ENCODE results near the gene DDX39A.

The DDX39A gene

DNA sequence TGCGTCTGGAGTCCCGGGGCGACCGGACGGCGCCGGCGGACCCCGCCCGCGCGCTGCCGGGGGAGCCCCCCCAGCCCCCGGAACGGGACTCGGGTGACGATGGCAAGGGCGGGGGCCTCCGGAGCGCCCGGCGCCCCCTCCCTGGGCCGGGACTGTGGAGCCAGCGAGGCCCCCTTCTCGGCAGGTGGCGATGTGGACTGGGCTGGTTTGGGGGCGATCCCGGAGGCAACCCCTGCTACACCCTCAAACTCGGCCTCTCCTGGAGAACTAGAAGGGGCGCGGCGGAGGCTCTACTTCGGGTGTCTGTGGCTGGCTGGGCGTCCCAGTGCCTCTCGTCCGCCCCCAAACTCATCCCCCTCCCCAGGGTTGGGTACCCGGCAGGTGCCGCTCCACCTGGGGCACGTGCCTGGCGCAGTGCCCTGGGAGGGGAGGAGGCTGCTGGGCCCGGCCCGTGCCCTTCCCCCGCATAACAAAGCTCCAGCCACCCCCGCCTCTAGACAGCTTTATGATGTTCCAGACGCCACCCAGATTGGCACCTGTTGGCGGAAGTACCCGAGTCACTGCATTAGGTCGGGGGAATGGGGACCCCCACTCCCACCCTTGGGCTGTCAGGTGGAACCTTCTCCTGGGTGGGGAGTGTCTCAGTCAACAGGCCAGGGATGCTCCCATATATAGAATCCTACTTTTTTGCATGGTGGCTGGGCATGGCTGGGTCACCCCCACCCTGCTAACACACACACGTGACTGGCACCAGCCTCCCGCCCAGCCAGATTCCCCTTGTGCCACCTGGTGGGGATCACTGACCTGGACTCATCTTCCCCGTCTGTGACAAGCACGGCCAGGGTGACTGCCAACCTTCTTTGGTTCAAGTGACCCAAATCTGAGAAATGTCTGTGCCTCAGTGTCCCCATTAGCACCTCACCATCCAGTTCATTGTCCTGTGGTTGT, 14.7 kb upstream of the DDX39A start:
- peak; percentile 81 for DNase-seq

DNA sequence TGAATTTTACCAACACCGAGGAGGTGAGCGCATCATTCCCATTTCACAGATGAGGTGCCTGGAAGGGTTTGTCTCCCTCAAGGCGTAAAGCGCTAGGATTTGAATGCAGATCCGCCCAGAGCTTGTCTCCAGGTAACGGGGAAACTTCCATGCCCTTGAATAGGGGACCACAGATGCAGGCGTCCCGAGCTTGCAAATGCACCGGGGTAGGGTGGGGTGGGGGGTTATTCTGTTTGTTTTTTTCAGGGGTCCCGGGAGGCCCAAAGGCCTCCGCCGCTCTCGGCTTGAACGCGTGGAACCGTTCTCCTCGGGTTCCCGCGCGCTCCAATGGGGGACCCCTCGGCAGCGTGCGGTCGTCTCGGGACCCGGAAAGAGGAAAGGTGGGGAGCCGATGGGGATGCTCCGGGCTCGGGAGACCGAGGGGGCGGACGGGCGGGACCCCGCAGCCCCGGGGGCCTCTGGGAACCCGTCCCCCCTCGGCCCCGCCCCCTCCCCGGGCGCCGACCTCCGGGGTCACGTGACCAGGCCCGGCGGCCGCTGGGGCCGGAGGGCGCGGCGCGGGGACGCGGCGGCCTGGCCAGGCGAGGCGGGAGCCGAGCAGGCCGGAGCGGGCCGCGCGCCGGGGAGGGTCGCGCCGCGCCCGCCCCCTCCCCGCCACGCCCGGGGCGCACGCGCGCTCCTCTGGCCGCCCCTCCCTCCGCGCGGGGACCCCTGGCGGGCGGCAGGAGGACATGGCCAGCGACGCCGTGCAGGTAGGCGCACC, 13.8 kb upstream of the DDX39A start, which contains the start of gene PKN1:
PKN1 (plus strand) TSS at position 516 of the 763 bp plus-strand sequence; CDS start at position 732, 216 bp downstream.
- peak; percentile 79 for DNase-seq

DNA sequence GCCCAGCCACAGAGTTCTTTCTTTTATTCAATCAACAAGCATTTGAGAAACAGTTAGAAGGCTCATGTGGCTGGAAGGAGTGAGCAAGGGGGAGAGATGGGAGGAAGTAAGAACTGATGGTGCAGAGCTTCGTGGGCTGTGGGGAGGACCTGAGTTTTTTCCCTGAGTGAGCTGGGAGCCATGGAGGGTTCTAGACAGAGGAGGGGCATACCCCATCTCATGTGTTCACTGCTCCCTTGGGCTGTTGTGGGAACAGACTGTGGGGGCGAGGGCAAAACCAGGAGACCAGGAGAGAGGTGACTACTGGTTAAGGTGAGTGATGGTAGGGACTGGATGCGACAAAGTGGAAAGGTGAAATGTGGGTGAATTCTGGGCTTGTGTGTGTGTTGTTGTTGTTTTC, 11.6 kb upstream of the DDX39A start:
- DNase-seq: no peak

GRCh38 chr19:14428882-14429416, 9.8 kb upstream of the DDX39A start:
- no peak for DNase-seq

GRCh38 chr19:14427461-14427860, 8.3 kb upstream of the DDX39A start:
- no peak for DNase-seq

- no peak for DNase-seq
Observed at GRCh38 chr19:14425696-14426138, 6.6 kb upstream of the DDX39A start.

DNA sequence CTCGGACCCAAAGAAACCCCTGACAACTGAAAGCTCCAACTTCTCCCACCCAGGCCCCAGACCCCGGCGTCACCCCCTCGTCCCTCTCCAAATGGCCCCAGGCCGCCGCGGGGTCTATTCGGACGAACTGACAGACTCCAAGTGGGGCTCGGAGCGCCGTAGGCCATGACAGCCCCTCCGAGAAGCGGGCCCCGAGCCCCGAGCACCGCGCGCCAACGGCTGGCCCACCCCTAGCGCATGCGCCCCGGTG, 360 bp downstream of the DDX39A start:
- DNase-seq: no peak

- no peak for DNase-seq
Observed at GRCh38 chr19:14416817-14417231, 2.3 kb downstream of the DDX39A start.

DNA sequence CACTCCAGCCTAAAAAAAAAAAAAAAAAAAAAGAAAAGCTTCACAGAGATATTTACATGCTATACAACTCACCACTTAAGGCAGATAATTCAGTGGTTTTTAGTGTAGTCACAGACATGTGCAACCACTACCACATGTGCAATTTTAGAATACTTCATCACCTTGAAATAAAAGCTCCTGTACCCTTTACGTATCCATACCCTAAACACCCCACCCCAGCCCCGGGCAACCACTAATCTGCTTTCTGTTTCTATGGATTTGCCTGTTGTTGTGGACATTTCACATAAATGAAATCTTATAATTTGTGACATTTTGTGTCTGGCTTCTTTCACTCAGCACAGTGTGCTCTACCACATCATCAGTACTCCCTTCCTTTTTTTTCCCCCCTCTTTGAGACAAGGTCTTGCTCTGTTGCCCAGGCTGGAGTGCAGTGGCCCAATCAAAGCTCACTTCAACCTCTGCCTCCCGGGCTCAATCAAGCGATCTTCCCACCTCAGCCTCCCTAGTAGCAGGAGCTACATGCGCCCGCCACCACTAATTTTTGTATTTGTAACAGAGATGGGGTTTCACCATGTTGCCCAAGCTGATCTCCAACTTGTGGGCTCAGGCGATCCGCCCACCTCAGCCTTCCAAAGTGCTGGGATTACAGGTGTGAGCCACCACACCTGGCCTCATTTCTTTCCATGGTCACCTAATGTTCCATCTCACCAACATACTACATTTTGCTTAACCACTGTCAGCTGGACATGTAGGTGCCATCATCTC, 4.0 kb downstream of the DDX39A start:
- no peak for DNase-seq

DNA sequence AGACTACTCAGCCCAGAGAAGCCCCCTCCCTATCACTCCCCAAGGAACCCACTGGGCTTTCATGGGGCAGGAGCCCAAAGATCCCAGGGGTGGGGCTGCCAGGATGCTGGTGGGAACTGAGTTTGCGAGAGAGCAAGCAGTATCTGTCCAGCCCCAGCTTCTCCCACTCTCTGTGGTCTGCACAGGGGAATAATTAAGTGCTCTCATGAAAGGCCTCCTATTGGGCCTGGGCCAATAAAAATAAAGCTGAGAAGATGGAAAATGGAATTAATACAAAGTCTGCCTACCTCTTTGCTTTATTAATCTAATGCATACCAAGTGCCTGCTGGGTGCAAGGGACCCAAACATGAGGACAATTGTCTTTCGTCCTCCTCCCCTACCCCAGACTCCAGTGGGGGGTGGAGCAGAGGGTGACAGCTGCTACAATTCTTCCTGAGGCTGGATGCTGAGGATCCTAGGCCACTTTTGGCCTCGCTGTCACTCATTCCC, 5.4 kb downstream of the DDX39A start:
- no peak for DNase-seq

- DNase-seq: no peak
Observed at GRCh38 chr19:14412996-14413692, 6.0 kb downstream of the DDX39A start.

DNA sequence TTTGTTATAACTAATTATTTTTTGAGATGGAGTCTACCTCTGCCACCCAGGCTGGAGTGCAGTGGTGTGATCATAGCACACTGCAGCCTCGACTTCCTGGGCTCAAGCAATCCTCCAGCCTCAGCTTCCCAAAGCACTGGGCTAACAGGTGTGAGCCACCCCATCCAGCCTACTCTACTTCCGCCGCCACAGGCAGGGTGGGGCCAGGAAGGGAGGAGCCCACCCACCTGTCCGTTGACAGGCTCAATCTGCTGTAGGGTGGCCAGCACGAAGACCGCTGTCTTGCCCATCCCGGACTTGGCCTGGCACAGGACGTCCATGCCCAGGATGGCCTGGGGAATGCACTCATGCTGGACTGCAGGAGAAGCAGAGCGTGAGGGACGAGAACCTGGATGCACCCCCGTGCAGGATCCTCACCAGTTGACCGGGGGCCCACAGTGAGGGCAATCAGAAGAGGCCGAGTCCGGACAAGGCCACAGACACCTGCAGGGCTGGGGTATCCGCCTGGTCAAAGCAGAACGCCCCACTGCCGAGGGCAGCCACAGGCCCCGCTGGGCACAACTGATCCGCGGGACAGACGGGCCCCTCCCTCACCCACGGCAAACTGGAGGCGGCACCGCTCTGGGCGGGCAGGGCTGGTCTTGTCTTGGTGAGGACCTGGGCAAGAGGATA, 6.7 kb downstream of the DDX39A start:
- no peak for DNase-seq

DNA sequence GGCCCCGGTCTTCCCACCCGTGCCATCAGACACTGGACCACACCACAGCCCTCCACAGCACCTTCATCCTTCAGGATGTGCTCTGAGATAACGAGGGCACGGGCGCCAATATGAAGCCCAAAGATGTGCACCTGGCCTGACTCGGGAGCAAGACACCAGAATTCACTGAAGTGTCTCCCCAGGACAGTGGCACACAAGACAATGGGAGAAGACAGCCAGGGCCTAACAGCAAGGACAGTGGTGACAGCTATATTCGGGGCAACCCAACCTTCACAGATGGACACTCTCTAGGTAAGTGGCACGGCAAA, 7.2 kb downstream of the DDX39A start:
- no peak for DNase-seq

DNA sequence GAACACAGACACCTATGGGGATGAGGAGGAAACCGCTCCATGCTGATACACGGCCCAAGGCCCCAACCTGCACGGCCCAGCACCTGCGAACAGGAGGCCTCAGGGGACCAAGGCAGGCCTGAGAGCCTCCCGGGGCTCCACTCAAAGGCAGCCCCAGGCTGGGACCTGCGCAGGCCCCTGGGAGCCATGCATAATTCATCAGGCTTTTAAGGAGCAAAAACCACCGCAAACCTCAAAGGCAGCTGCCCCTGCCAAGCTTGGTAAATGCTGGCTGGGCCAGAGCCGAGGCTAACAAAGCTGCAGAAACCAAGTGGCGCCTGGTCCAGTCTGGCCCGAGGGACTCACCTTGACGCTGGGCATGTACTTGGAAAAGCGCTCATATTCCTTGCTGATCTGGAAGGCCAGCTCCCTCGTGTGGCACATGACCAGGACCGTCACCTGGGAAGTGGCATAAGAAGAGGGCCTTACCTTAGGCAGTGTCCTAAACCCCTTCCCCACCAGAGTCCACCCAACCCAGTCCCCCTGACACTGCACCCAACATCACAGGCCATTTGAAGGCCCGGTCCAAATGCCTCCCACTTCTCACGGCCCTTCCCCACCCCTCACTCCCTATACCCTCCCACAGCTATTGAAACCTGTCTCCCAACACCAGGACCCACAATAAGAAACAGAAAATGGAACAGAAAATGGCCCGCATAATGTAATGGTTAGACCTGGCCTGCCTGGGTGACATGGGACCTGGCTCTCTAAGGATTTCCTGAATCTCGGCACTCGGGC, 7.8 kb downstream of the DDX39A start:
- no peak for DNase-seq

DNA sequence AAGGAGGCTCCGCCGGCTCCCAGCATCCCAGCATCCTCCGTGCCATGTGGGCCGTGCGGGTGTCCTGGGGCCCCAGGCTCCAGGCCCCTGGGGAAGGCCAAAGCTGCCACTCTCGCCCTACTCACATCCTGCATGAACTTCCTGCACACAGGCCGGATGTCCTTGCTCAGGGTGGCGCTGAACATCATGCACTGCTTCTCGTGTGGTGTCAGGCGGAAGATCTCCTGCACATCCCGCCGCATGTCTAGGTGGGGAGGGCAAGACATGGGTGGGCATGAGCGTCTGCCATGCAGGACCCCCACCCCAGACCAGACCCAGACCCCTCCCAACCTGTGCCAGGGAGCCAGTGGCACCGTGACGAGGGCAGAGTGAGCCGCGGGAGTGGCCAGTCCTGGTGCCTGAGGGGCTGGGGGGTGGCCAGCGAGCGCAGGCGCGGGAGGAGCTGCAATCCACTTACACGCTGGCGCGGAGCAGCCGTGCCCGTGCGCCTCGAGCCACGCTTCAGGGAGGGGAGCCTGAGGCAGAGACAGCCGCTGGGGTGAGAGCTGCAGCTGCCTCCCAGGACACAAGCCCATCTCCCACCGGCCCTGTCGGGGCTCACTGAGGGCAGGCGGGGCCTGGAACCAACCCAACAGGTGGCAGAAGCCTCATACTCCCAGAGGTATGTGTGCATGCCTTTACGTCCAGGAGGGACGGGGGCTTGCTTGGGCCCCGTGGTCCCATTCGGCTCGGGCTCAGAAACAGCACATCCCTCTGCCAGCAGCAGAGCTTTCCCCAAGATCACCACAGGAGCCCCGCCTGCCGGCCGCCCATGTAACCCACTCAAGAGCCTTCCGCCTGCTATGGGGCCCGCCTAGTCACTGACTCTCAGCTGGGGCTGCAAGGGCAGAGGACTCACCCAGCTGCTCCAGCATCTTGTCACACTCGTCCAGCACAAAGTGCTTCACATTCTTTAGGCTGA, 8.8 kb downstream of the DDX39A start:
- DNase-seq: no peak

- no peak for DNase-seq
Observed at GRCh38 chr19:14409146-14410023, 9.8 kb downstream of the DDX39A start.

DNA sequence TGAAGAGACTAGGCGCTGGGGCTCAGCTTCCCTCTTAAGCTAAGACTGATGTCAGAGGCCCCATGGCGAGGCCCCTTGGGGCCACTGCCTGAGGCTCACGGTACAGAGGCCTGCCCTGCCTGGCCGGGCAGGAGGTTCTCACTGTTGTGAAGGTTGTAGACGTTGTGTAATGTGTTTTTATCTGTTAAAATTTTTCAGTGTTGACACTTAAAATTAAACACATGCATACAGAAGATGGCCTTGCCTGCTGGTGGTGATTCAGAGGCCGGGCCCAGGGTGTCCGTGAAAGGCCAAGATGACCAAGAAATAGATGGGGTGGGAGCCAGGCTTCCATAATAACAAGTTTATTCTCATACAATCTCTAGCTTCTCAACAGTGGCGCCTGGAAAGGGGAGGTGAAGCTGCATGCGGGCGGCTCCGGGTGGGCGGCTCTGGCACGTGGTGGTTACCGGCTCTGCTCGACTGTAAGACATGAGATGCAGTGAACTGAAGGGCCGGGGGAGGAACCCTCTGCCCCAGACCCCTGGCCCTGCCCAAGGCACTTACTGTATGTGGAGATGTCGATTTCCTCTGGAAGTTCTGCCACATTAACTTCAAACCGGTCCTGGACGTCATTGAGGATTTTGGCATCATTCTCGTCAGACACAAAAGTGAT, 10.5 kb downstream of the DDX39A start:
- DNase-seq: no peak

All from COR-L47 (cell line).